ENCODE data around the gene RBM45. TPM values are rescaled to one million over a fixed set of nuclear protein-coding genes. Genes with fewer than 3 reads are reported as not detected.
"Not testable (repeated sequence)": the region's sequence is repeated elsewhere in the genome, so short reads cannot be mapped to it uniquely, and the experiment has no call there.

The RBM45 gene
- total and polyA plus RNA-seq, 4 donors: 8.8 to 19.6 (median 13.0) TPM

- no peak for ATAC-seq (ENCODE audit: insufficient read depth, low FRiP score)
- Histone ChIP-seq H3K36me3 (ENCODE audit: control insufficient read depth in 4 of 4, insufficient read depth in 4 of 4, low read length in 4 of 4) (no peaks in the 10 kb centered on the region), H3K9me3 (ENCODE audit: control insufficient read depth in 4 of 4, insufficient read depth in 3 of 4, low read length in 3 of 4) (peaks cover 0 to 2% (median 0%) of the 10 kb centered on the region in 4 donors)
Measured at GRCh38 chr2:178075006-178075326, 37.3 kb upstream of the RBM45 start.

GRCh38 chr2:178076130-178076529, 36.1 kb upstream of the RBM45 start:
- Histone ChIP-seq H3K27me3 (ENCODE audit: control insufficient read depth in 3 of 3, insufficient read depth in 3 of 3, low read length in 2 of 3) (peaks cover 0 to 18% (median 12%) of the 10 kb centered on the region in 3 donors), H3K4me1 (ENCODE audit: control insufficient read depth in 5 of 5, insufficient read depth in 5 of 5, low read length in 5 of 5) (peaks cover 0 to 10% (median 0%) of the 10 kb centered on the region in 5 donors), H3K36me3 (ENCODE audit: control insufficient read depth in 4 of 4, insufficient read depth in 4 of 4, low read length in 4 of 4) (no peaks in the 10 kb centered on the region), H3K9ac (ENCODE audit: insufficient read depth in 1 of 2, low read length in 2 of 2) (no peak overlapping the region), H3K27ac (ENCODE audit: low read depth in 1 of 2, low read length in 1 of 2) (no peak overlapping the region), H3K9me3 (ENCODE audit: control insufficient read depth in 4 of 4, insufficient read depth in 3 of 4, low read length in 3 of 4) (peaks cover 0 to 2% (median 0%) of the 10 kb centered on the region in 4 donors), H3K4me3 (no peak overlapping the region)
- no peak for TF ChIP-seq CTCF (IDR thresholded peaks at IDR 0.05; ENCODE audit: control extremely low read depth, extremely low read depth)
- no peak for ATAC-seq (ENCODE audit: insufficient read depth, low FRiP score)
- no peak for DNase-seq

More at GRCh38 chr2:178075006-178075326, 37.3 kb upstream of the RBM45 start:
- WGBS, 2 donors: 92 to 100% methylated on average over 1 of the region's 1 CpG
- Histone ChIP-seq H3K4me3 (no peak overlapping the region), H3K27me3 (ENCODE audit: control insufficient read depth in 3 of 3, insufficient read depth in 3 of 3, low read length in 2 of 3) (peaks cover 0 to 23% (median 16%) of the 10 kb centered on the region in 3 donors), H3K4me1 (ENCODE audit: control insufficient read depth in 5 of 5, insufficient read depth in 5 of 5, low read length in 5 of 5) (peaks cover 0 to 10% (median 0%) of the 10 kb centered on the region in 5 donors), H3K27ac (ENCODE audit: low read depth in 1 of 2, low read length in 1 of 2) (no peak overlapping the region), H3K9ac (ENCODE audit: insufficient read depth in 1 of 2, low read length in 2 of 2) (no peak overlapping the region)
- no peak for TF ChIP-seq CTCF (IDR thresholded peaks at IDR 0.05; ENCODE audit: control extremely low read depth, extremely low read depth)
- no peak for DNase-seq

- not testable (repeated sequence) for DNase-seq; H3K9me3 ChIP-seq (ENCODE audit: control insufficient read depth in 4 of 4, insufficient read depth in 3 of 4, low read length in 3 of 4); H3K27me3 ChIP-seq (ENCODE audit: control insufficient read depth in 3 of 3, insufficient read depth in 3 of 3, low read length in 2 of 3); H3K9ac ChIP-seq (ENCODE audit: insufficient read depth in 1 of 2, low read length in 2 of 2); H3K4me1 ChIP-seq (ENCODE audit: control insufficient read depth in 5 of 5, insufficient read depth in 5 of 5, low read length in 5 of 5); H3K27ac ChIP-seq (ENCODE audit: low read depth in 1 of 2, low read length in 1 of 2); ATAC-seq (ENCODE audit: insufficient read depth, low FRiP score); H3K36me3 ChIP-seq (ENCODE audit: control insufficient read depth in 4 of 4, insufficient read depth in 4 of 4, low read length in 4 of 4); H3K4me3 ChIP-seq
- 88 to 93% methylated on average over 3 of the region's 3 CpGs for WGBS, 2 donors
Measured at GRCh38 chr2:178079279-178079678, 33.0 kb upstream of the RBM45 start.

- peaks cover 0 to 2% (median 0%) of the 10 kb centered on the region in 4 donors for H3K9me3 ChIP-seq (ENCODE audit: control insufficient read depth in 4 of 4, insufficient read depth in 3 of 4, low read length in 3 of 4)
- DNase-seq (no peak), ATAC-seq (ENCODE audit: insufficient read depth, low FRiP score) (no peak)
- H3K4me3 ChIP-seq: no peak overlapping the region
- no peaks in the 10 kb centered on the region for H3K36me3 ChIP-seq (ENCODE audit: control insufficient read depth in 4 of 4, insufficient read depth in 4 of 4, low read length in 4 of 4)
- TF ChIP-seq CTCF (IDR thresholded peaks at IDR 0.05; ENCODE audit: control extremely low read depth, extremely low read depth): no peak
- no peak overlapping the region for H3K27ac ChIP-seq (ENCODE audit: low read depth in 1 of 2, low read length in 1 of 2)
- 76 to 88% methylated on average over 3 of the region's 3 CpGs for WGBS, 2 donors
- no peak overlapping the region for H3K9ac ChIP-seq (ENCODE audit: insufficient read depth in 1 of 2, low read length in 2 of 2)
- no peaks in the 10 kb centered on the region for H3K4me1 ChIP-seq (ENCODE audit: control insufficient read depth in 5 of 5, insufficient read depth in 5 of 5, low read length in 5 of 5)
- no peaks in the 10 kb centered on the region for H3K27me3 ChIP-seq (ENCODE audit: control insufficient read depth in 3 of 3, insufficient read depth in 3 of 3, low read length in 2 of 3)
Measured at GRCh38 chr2:178082408-178083045, 29.7 kb upstream of the RBM45 start.

Data from lung (tissue), 12 donors.